ENCODE data around the gene HOXD1. TPM values are rescaled to one million over a fixed set of nuclear protein-coding genes. Genes with fewer than 3 reads are reported as not detected.

HOXD1 gene
- total RNA-seq, 1 donor from 2014 or later, result not detected

DNA sequence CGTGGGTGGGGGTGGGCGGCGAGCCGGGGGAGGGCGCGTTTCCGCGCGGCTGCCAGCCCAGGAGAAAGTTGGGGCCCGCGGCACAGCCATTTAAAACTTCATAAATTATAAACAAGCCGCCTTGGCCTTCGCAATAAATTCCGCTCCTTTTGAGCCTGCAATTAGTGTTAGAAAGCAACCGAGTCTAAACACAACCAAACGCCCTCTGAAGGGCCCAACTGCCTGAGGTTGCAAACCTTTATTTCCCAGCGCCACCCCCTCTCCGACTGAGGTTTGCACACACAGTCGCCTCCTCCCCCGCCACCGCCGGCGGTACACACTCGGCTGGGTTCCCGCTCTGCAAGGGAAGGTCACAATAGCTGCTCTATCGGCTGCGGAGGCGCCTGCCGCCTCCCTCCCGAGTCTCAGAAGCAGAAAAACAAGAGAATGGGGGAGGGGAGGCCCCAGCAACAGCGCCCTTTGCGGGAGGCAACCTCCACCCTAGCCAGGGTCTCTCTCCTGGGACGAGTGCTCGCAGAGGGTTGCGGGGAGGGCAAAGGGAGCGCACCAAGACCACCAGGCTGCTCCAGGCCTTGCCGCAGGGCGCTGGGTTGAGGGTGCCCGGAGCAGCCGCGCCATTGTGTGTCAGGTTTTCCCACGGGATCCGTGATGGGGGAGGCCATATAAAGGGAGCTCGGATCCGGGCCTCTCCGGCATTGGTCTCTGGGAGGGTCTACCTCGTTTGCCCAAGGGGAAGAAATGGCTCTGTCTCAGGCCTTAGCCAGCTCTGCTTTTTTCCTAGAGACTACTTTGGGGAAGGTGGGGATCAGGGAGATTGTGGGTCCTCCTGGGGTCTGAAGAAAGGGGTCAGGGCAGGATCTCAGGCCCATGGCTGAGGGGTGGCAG is 13.4 kb upstream of the HOXD1 start:
- peak overlapping the region; percentile 83 for H3K4me3 Mint-ChIP-seq (ENCODE audit: unreplicated experiment)
- peaks cover 44% of the 10 kb centered on the region for H3K27me3 Mint-ChIP-seq (ENCODE audit: unreplicated experiment)
- peaks cover 17% of the 10 kb centered on the region for H3K4me1 Mint-ChIP-seq (ENCODE audit: low read depth, unreplicated experiment)
- TF ChIP-seq, protein P1, sequence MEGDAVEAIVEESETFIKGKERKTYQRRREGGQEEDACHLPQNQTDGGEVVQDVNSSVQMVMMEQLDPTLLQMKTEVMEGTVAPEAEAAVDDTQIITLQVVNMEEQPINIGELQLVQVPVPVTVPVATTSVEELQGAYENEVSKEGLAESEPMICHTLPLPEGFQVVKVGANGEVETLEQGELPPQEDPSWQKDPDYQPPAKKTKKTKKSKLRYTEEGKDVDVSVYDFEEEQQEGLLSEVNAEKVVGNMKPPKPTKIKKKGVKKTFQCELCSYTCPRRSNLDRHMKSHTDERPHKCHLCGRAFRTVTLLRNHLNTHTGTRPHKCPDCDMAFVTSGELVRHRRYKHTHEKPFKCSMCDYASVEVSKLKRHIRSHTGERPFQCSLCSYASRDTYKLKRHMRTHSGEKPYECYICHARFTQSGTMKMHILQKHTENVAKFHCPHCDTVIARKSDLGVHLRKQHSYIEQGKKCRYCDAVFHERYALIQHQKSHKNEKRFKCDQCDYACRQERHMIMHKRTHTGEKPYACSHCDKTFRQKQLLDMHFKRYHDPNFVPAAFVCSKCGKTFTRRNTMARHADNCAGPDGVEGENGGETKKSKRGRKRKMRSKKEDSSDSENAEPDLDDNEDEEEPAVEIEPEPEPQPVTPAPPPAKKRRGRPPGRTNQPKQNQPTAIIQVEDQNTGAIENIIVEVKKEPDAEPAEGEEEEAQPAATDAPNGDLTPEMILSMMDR (IDR thresholded peaks at IDR 0.05; ENCODE audit: partially characterized antibody, unreplicated experiment), result no peak
- H3K36me3 Mint-ChIP-seq (ENCODE audit: unreplicated experiment), result peaks cover 19% of the 10 kb centered on the region
- peak; percentile 67 for DNase-seq
- peak overlapping the region; percentile 12 for H3K27ac Mint-ChIP-seq (ENCODE audit: unreplicated experiment)
- peaks cover 11% of the 10 kb centered on the region for H3K9me3 Mint-ChIP-seq (ENCODE audit: unreplicated experiment)

- Mint-ChIP-seq H3K27ac (ENCODE audit: unreplicated experiment) (peak overlapping the region; percentile 12), H3K36me3 (ENCODE audit: unreplicated experiment) (peaks cover 20% of the 10 kb centered on the region), H3K9me3 (ENCODE audit: unreplicated experiment) (peaks cover 11% of the 10 kb centered on the region), H3K4me3 (ENCODE audit: unreplicated experiment) (peak overlapping the region; percentile 53), H3K4me1 (ENCODE audit: low read depth, unreplicated experiment) (peaks cover 17% of the 10 kb centered on the region), H3K27me3 (ENCODE audit: unreplicated experiment) (peaks cover 44% of the 10 kb centered on the region)
- TF ChIP-seq, protein P1 (IDR thresholded peaks at IDR 0.05; ENCODE audit: partially characterized antibody, unreplicated experiment), result no peak
- no peak for DNase-seq
These were observed 12.5 kb upstream of the HOXD1 start for GRCh38 chr2:176175709-176176607.

GRCh38 chr2:176177580-176178037 is 10.9 kb upstream of the HOXD1 start:
- no peak overlapping the region for H3K27ac Mint-ChIP-seq (ENCODE audit: unreplicated experiment)
- peaks cover 12% of the 10 kb centered on the region for H3K9me3 Mint-ChIP-seq (ENCODE audit: unreplicated experiment)
- peaks cover 15% of the 10 kb centered on the region for H3K4me1 Mint-ChIP-seq (ENCODE audit: low read depth, unreplicated experiment)
- H3K4me3 Mint-ChIP-seq (ENCODE audit: unreplicated experiment), result peak overlapping the region; percentile 89
- H3K27me3 Mint-ChIP-seq (ENCODE audit: unreplicated experiment), result peaks cover 44% of the 10 kb centered on the region
- no peak for DNase-seq
- TF ChIP-seq, protein P1 (IDR thresholded peaks at IDR 0.05; ENCODE audit: partially characterized antibody, unreplicated experiment), result no peak
- H3K36me3 Mint-ChIP-seq (ENCODE audit: unreplicated experiment), result peaks cover 17% of the 10 kb centered on the region

DNA sequence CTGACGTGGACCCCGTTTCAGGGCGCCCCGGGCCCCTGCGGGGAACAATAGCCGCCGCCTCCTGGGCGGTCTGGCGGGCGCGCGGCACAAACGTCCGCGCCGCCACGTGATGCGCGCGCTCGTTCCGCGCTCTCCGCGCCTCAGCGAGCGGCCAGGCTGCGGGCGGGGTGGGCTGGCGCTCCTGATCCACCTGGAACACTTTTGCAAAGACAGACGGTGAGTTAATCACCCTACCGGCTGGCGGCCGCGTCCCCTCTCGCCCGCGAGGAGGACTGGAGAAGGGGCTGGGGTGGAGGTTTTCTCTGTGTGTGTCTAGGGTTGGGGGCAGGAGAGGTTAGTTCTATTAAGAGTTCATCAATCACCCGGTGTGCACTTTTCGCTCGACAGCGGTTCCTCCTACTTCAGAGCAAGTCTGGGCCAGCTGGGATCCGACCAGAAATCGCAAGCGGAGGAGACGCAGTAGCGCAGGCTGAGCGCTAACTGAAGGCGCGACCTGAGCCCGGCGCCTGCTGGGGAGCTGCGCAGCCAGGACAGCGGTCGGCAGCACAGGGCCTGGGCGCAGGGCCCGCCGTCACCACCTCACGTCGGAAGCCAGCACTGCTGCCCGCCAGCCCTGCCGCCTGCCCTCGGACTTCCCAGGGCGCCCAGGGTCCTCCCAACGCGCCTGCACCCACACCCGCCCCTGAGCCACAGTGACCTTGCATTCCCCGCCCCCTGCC is 10.3 kb upstream of the HOXD1 start:
- Mint-ChIP-seq H3K4me3 (ENCODE audit: unreplicated experiment) (peak overlapping the region; percentile 89), H3K27ac (ENCODE audit: unreplicated experiment) (no peak overlapping the region), H3K36me3 (ENCODE audit: unreplicated experiment) (peaks cover 15% of the 10 kb centered on the region), H3K27me3 (ENCODE audit: unreplicated experiment) (peaks cover 42% of the 10 kb centered on the region), H3K4me1 (ENCODE audit: low read depth, unreplicated experiment) (peaks cover 13% of the 10 kb centered on the region), H3K9me3 (ENCODE audit: unreplicated experiment) (peaks cover 6% of the 10 kb centered on the region)
- TF ChIP-seq, protein P1 (IDR thresholded peaks at IDR 0.05; ENCODE audit: partially characterized antibody, unreplicated experiment), result no peak
- peak; percentile 33 for DNase-seq
